Stimulated activated CD8-positive, alpha-beta memory T cell treated with anti-CD3 and anti-CD28 coated beads, Interleukin-15, amount 100 ng/mL, for 4 hours (primary cell): Measurements from ENCODE around the gene STON2.
"Not testable (repeated sequence)": the region's sequence is repeated elsewhere in the genome, so short reads cannot be mapped to it uniquely, and the experiment has no call there.

Experiments used
- DNase-seq, 2 donors: peaks; one replicate each; pipeline ENCODE4 v3.0.0-alpha.2; 2020; ENCODE audit warnings: low read depth in 2 of 2

The STON2 gene

GRCh38 chr14:81268016-81268416 lies 132.1 kb downstream of the STON2 start:
- DNase-seq = no peak

GRCh38 chr14:81265636-81266169 lies 134.4 kb downstream of the STON2 start:
- no peak for DNase-seq

GRCh38 chr14:81264671-81265070 lies 135.5 kb downstream of the STON2 start:
- DNase-seq = no peak

- no peak for DNase-seq
These were observed 136.2 kb downstream of the STON2 start for GRCh38 chr14:81263777-81264410.

GRCh38 chr14:81261176-81261575 lies 138.9 kb downstream of the STON2 start:
- DNase-seq = no peak

GRCh38 chr14:81260732-81261131 lies 139.4 kb downstream of the STON2 start:
- DNase-seq = no peak

GRCh38 chr14:81256289-81256960 lies 143.7 kb downstream of the STON2 start:
- no peak for DNase-seq

GRCh38 chr14:81252278-81252677 lies 147.8 kb downstream of the STON2 start:
- no peak for DNase-seq

- no peak for DNase-seq
These were observed 152.8 kb downstream of the STON2 start for GRCh38 chr14:81247271-81247766.

GRCh38 chr14:81246461-81247270 lies 153.5 kb downstream of the STON2 start:
- DNase-seq = no peak

- DNase-seq = no peak
These were observed 154.4 kb downstream of the STON2 start for GRCh38 chr14:81245771-81246170.

GRCh38 chr14:81244431-81244830 lies 155.7 kb downstream of the STON2 start:
- not testable (repeated sequence) for DNase-seq

- no peak for DNase-seq
These were observed 156.6 kb downstream of the STON2 start for GRCh38 chr14:81243499-81243898.

GRCh38 chr14:81236849-81237248 lies 163.3 kb downstream of the STON2 start:
- not testable (repeated sequence) for DNase-seq

GRCh38 chr14:81236138-81236537 lies 164.0 kb downstream of the STON2 start:
- no peak for DNase-seq

- no peak for DNase-seq
These were observed 165.0 kb downstream of the STON2 start for GRCh38 chr14:81235096-81235495.

GRCh38 chr14:81234278-81234677 lies 165.8 kb downstream of the STON2 start:
- no peak for DNase-seq

GRCh38 chr14:81233615-81234014 lies 166.5 kb downstream of the STON2 start:
- DNase-seq = no peak

- DNase-seq = no peak
These were observed 168.6 kb downstream of the STON2 start for GRCh38 chr14:81231540-81231939.

GRCh38 chr14:81224222-81224621 lies 175.9 kb downstream of the STON2 start:
- no peak for DNase-seq

- DNase-seq = not testable (repeated sequence)
These were observed 176.3 kb downstream of the STON2 start for GRCh38 chr14:81223788-81224187.

GRCh38 chr14:81222691-81223090 lies 177.4 kb downstream of the STON2 start:
- DNase-seq = no peak
